ENCODE data around the gene SOAT1.
"Not testable (repeated sequence)": the region's sequence is repeated elsewhere in the genome, so short reads cannot be mapped to it uniquely, and the experiment has no call there.

The SOAT1 gene

GRCh38 chr1:179293340-179294327, at the start of gene SOAT1:
SOAT1 (plus strand) TSS chr1:179293797; CDS start chr1:179302685, 8,888 bp downstream.
- DNase-seq (ENCODE audit: low read depth, low spot score): peak; percentile 97

DNA sequence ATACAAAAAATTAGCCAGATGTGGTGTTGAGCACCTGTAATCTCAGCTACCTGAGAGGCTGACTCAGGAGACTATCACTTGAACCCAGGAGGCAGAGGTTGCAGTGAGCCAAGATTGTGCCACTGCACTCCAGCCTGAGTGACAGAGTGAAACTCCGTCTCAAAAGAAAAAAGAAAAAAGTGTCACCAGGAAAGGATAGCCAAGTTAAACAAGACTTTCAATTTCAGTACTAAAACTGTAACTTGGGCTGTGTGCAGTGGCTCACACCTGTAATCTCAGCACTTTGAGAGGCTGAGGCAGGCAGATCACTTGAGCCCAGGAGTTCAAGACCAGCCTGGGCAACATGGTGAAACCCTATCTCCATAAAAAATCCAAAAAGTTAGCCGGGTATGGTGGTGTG, 48.2 kb upstream of the SOAT1 start:
- DNase-seq (ENCODE audit: low read depth, low spot score): not testable (repeated sequence)

GRCh38 chr1:179247923-179248322, 45.7 kb upstream of the SOAT1 start:
- DNase-seq (ENCODE audit: low read depth, low spot score): no peak

GRCh38 chr1:179251675-179252074, 41.9 kb upstream of the SOAT1 start:
- DNase-seq (ENCODE audit: low read depth, low spot score): peak; percentile 57

- no peak for DNase-seq (ENCODE audit: low read depth, low spot score)
Measured at GRCh38 chr1:179252606-179253005, 41.0 kb upstream of the SOAT1 start.

DNA sequence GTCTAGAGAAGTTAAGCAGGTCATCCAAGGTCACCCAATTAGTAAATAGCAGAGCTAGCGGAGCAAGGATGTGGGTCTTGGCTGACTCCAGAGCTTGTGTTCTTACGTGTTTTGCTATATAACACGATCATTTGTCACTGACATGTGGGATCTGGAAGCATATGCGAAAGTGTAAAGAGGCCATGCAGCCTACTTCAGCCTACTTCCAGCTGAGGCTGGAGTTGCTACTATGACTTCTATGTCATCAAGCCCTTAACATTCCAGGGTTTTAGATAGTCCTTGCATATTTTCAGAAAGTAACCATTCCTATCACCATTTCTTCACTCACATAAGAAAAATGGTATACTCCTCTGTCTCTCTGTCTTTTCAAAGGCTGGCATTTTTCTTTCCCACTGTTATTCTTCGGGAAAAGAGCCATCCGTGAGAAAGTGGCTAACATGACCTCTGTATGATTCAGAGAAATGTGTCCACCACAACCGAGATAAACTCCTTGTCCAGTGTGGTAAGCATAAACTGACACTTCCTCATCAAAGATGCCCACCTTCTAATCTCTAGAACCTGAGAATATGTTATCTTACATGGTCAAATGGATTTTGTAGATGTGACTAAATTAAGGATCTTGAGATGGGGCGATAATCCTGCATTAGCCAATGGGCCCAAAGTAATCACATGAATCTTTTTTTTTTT, 40.2 kb upstream of the SOAT1 start:
- peak; percentile 49 for DNase-seq (ENCODE audit: low read depth, low spot score)

GRCh38 chr1:179262183-179262582, 31.4 kb upstream of the SOAT1 start:
- DNase-seq (ENCODE audit: low read depth, low spot score): no peak

GRCh38 chr1:179263121-179263520, 30.5 kb upstream of the SOAT1 start:
- no peak for DNase-seq (ENCODE audit: low read depth, low spot score)

DNA sequence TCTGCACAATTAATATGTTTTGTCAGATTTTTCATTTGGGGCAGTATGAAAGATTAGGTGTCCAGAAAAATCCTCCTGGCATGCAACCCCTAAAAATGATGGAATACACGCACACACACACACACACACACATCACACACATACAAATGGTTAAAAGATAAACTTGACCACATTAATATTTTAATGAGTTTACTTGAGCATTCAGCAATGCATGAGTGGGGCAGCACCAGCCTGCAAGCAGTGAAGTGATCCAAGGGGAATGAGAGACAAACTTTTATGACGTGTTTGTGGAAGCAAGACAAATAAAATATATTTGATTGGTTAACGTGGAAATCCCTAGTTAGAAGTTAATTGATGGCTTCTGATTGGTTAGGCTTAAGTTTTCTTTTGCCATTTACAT, 29.1 kb upstream of the SOAT1 start:
- peak; percentile 30 for DNase-seq (ENCODE audit: low read depth, low spot score)

- DNase-seq (ENCODE audit: low read depth, low spot score): no peak
Measured at GRCh38 chr1:179269071-179269470, 24.5 kb upstream of the SOAT1 start.

DNA sequence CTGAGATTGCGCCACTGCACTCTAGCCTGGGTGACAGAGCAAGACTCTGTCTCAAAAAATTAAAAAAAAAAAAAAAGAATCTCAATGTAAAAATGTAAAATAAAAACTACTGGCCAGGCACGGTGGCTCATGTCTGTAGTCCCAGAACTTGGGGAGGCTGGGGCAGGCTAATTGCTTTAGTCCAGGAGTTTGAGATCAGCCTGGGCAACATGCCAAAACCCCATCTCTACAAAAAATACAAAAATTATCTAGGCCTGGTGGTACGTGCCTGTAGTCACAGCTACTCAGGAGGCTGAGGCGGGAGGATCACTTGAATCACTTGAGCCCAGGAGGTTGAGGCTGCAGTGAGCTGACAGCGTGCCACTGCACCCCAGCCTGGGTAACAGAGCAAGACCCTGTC, 19.2 kb upstream of the SOAT1 start:
- not testable (repeated sequence) for DNase-seq (ENCODE audit: low read depth, low spot score)

- DNase-seq (ENCODE audit: low read depth, low spot score): no peak
Measured at GRCh38 chr1:179278920-179279319, 14.7 kb upstream of the SOAT1 start.

DNA sequence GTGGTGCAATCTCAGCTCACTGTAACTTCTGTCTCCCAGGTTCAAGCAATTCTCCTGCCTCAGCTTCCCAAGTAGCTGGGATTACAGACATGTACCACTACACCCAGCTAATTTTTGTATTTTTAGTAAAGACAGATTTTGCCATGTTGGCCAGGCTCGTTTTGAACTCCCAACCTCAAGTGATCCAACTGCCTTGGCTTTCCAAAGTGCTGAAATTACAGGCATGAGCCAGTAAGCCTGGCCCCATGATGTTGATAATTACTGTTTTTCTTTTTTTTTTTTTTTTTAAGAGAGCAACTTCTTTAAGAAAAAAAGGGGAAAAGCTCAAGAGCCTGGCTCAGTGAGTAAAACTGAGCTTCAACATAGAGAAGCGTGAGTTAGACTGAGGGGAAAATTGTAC, 9.6 kb upstream of the SOAT1 start:
- DNase-seq (ENCODE audit: low read depth, low spot score): no peak

DNA sequence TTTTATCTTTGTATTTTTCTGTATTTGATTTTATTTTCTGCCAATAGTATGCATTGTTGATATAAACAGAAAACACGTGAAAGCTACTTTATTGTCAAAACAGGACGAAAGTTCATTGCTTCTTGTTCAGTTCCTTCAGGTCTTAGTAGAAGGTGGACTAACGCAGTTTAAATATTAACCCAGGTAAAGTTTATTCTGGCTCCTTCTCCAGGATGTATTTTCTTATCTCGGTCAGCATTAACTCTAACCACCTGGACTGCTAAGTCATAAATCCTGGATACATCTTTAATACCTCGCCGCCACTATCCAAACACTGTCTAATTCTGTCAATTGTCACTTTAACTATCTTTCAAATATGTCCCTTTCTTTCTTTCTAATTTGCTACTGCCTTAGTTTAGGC, 5.7 kb upstream of the SOAT1 start:
- no peak for DNase-seq (ENCODE audit: low read depth, low spot score)

DNA sequence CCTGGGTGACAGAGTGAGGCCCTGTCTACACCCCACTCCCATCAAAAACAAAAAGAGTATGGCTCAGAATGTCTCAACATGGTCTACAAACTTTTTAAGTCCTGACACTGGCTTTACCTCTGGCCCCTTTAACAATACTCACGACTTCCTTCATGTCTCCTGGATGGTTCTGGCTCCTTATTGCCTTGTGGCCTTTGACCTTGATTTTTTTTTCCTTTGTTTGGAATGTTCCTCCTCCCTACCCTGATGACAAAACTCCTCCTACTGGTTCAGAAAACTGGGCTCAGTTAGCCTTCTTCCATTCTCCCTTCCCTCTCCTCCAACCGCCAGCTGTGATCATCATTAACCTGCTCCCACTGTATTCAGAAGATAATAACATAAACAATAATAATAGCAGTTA, 4.6 kb upstream of the SOAT1 start:
- no peak for DNase-seq (ENCODE audit: low read depth, low spot score)

DNA sequence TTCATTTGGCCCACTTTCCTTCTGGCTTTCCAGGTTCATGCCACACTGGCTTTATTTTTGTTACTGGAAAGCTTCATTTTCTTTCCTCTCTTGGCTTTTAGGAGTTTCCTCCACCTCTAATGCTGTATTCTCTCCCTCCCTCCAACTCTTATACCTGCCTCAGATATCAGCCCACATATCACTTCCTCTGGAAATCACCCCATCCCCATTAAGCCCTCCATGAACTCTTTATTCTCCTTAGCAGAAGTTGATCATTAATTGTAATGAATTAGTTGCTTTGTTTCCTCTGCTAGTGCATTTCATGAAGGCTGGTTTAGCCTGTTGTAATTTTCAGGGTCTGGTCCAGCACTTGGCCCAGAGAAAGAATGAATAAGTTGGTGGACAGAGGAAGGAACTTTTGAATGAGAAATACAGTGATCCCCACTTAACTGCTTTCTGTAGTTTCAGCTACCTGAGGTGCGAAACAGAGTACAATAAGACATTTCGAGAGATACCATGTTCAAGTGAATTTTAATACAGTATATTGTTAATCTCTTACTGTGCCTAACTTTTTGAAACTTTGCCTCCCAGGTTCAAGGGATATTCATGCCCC, 1.7 kb downstream of the SOAT1 start:
- DNase-seq (ENCODE audit: low read depth, low spot score): no peak

DNA sequence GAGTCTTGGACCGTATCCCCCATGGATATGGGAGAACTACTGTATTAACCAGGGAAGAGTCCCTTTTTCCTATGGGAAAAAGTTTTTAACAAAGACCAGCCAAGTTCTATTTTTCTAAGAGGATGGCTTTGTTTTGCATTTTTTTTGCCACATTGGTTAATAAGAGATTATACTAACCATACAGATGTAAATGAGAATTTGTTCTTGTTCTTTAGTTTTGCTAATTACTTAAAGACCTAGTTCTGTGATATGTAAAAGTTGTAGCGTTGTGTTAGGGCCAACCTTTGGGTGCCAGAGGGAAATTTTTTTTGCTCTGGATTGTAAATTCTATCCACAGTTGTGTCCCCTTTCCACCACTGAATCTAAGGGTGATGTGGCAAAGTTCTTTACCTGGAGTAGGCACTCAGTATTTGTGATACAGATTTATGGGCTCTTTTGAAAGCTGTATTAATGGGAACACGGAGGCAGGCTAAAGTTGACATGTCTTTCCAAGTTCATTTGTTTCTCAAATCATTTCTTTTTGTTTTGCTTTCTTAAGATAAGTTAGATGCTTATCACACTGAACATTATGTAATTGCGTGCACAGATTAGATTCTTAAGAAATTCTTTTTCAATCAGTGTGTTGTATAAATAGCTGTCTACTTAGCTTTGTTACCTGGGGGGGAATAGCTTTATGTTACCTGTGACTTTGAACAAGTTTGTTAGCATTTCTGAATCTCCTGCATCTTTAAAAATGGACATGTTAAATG, 2.9 kb downstream of the SOAT1 start:
- peak; percentile 5 for DNase-seq (ENCODE audit: low read depth, low spot score)

DNA sequence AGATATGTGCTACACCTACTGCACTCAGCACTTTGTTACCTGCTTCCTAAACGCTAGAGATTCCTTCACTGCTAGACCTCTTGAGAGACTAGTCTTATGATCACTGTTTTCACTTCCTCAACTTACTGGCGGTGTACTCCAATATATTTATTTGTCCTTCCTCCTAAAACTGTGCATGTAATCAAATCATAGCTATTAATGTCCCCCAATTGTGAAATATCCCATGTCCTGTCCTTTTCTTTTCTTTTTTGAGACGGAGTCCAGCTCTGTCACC, 3.4 kb downstream of the SOAT1 start:
- no peak for DNase-seq (ENCODE audit: low read depth, low spot score)

GRCh38 chr1:179298952-179299351, 5.4 kb downstream of the SOAT1 start:
- no peak for DNase-seq (ENCODE audit: low read depth, low spot score)

GRCh38 chr1:179300112-179300511, 6.5 kb downstream of the SOAT1 start:
- DNase-seq (ENCODE audit: low read depth, low spot score): no peak

GRCh38 chr1:179302070-179302469, 8.5 kb downstream of the SOAT1 start:
- no peak for DNase-seq (ENCODE audit: low read depth, low spot score)

GRCh38 chr1:179303200-179303785, 9.7 kb downstream of the SOAT1 start:
- no peak for DNase-seq (ENCODE audit: low read depth, low spot score)

All from astrocyte of the hippocampus (primary cell).